ENCODE measurements around the gene PPM1G. TPM values are rescaled to one million over a fixed set of nuclear protein-coding genes. Genes with fewer than 3 reads are reported as not detected.

Gene PPM1G
- total RNA-seq, 2 experiments from 2014 or later, result 115 to 121 TPM

DNA sequence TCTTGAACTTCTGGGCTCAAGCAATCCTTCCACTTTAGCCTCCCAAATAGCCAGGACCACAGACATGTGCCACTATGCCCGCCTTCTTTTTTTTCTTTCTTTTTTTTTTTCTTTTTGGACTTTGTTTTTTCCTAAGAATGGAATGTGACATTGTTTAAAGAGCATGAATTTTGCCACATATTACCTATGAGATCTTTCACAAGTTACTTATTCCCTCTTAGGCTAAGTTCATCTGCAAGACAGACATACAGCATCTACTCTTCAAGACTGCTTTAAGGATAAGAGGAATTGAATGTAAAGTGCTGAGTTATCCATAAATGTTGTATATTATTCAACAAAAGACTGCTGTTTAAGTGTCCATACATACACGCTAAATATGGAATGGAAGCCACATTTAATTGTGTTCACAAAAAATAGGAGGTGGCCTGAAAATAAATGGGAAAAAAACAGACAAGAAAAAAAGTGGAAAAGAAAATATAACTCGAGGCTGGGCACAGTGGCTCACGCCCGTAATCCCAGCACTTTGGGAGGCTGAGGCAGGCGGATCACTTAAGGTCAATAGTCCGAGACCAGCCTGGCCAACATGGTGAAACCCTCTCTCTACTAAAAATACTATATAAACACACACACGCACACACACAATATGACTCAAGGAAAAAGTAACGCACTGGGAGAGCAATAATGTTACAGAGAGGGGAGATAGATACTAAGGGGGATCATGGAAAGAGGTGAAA is 3.2 kb upstream of the PPM1G start:
- Mint-ChIP-seq H3K4me1 (peaks cover 12% of the 10 kb centered on the region), H3K36me3 (ENCODE audit: low read depth) (peaks cover 5% of the 10 kb centered on the region), H3K27me3 (no peaks in the 10 kb centered on the region), H3K27ac (no peak overlapping the region), H3K4me3 (no peak overlapping the region), H3K9me3 (ENCODE audit: low read depth) (no peaks in the 10 kb centered on the region)
- ATAC-seq (no peak), DNase-seq (no peak)
- intact Hi-C loops (cut with DNase I, micrococcal nuclease), result no loop called here
- ChIA-PET POLR2A (no interaction called here), CTCF (no interaction called here)

GRCh38 chr2:27408601-27409320 is 630 bp downstream of the PPM1G start:
- Mint-ChIP-seq H3K4me1 (peaks cover 38% of the 10 kb centered on the region), H3K27ac (peak overlapping the region; percentile 65), H3K4me3 (peak overlapping the region; percentile 84), H3K9me3 (ENCODE audit: low read depth) (no peaks in the 10 kb centered on the region), H3K36me3 (ENCODE audit: low read depth) (peaks cover 20% of the 10 kb centered on the region), H3K27me3 (no peaks in the 10 kb centered on the region)
- DNase-seq (peak; percentile 49), ATAC-seq (peak; percentile 9)
- POLR2A ChIA-PET, result interaction anchor here (1.2 to 2.3 kb wide), 2 partner anchors 20 to 69 kb away, joined by 5 to 15 read pairs; partner anchors contain the start of gene NRBP1
- intact Hi-C loops (cut with DNase I, micrococcal nuclease), result loop anchor here (1.0 to 2.0 kb wide), 21 partner anchors 20 to 483 kb away; partner anchors contain the start of genes EIF2B4 (in 2 of the 2), IFT172 (in 2 of the 2), NRBP1 (in 2 of the 2) and SNX17 (in 2 of the 2)
- CTCF ChIA-PET, result interaction anchor here (1.0 to 3.5 kb wide), 5 partner anchors 15 to 274 kb away, joined by 3 to 31 read pairs (median 8); partner anchors contain the start of gene NRBP1

GRCh38 chr2:27407798-27408491 is 1.4 kb downstream of the PPM1G start:
- ChIA-PET POLR2A (no interaction called here), CTCF (interaction anchor here (1.3 to 3.5 kb wide), 3 partner anchors 22 to 38 kb away, joined by 5 to 31 read pairs (median 5); partner anchors contain the start of genes NRBP1 and ZNF513)
- ATAC-seq, result no peak
- Mint-ChIP-seq H3K27ac (peak overlapping the region; percentile 58), H3K4me3 (peak overlapping the region; percentile 84), H3K9me3 (ENCODE audit: low read depth) (no peaks in the 10 kb centered on the region), H3K36me3 (ENCODE audit: low read depth) (peaks cover 23% of the 10 kb centered on the region), H3K27me3 (no peaks in the 10 kb centered on the region), H3K4me1 (peaks cover 43% of the 10 kb centered on the region)
- DNase-seq, result no peak
- intact Hi-C loops (cut with DNase I, micrococcal nuclease), result loop anchor here (2.0 kb wide), 5 partner anchors 21 to 231 kb away; partner anchors contain the start of genes EIF2B4 (in 1 of the 2), IFT172 (in 1 of the 2), NRBP1 (in 1 of the 2) and SNX17 (in 1 of the 2)

- no peak for ATAC-seq
- Mint-ChIP-seq H3K27ac (peak overlapping the region; percentile 38), H3K4me3 (no peak overlapping the region), H3K36me3 (ENCODE audit: low read depth) (peaks cover 28% of the 10 kb centered on the region), H3K27me3 (no peaks in the 10 kb centered on the region), H3K4me1 (peaks cover 39% of the 10 kb centered on the region), H3K9me3 (ENCODE audit: low read depth) (no peaks in the 10 kb centered on the region)
- ChIA-PET CTCF (interaction anchor here (0.6 to 1.3 kb wide), 2 partner anchors 10 to 15 kb away, joined by 4 read pairs; no protein-coding TSS in a partner anchor), POLR2A (no interaction called here)
- intact Hi-C loops (cut with DNase I, micrococcal nuclease), result no loop called here
- no peak for DNase-seq
Measured at GRCh38 chr2:27400348-27401135, 8.8 kb downstream of the PPM1G start.

DNA sequence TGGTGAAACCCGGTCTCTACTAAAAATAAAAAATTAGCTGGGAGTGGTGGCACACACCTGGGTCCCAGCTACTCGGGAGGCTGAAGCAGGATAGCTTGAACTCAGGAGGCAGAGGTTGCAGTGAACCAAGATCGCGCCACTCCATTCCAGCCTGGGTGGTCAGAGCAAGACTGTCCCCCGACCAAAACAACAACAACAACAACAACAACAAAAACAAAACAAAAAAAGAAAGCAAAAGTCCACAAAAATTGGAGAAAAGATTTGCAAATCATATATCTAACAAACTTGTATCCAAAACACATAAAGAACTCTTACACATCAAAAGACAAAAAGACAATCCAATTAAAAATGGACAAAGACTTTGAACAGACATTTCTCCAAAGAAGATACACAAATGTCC is 10.4 kb downstream of the PPM1G start:
- Mint-ChIP-seq H3K27me3 (no peaks in the 10 kb centered on the region), H3K4me1 (peaks cover 32% of the 10 kb centered on the region), H3K36me3 (ENCODE audit: low read depth) (peaks cover 24% of the 10 kb centered on the region), H3K4me3 (no peak overlapping the region), H3K9me3 (ENCODE audit: low read depth) (no peaks in the 10 kb centered on the region), H3K27ac (peak overlapping the region; percentile 68)
- no peak for DNase-seq
- ATAC-seq, result no peak
- POLR2A ChIA-PET, result no interaction called here
- intact Hi-C loops (cut with DNase I, micrococcal nuclease), result no loop called here
- CTCF ChIA-PET, result no interaction called here

GRCh38 chr2:27393225-27393624 is 16.2 kb downstream of the PPM1G start:
- ChIA-PET POLR2A (no interaction called here), CTCF (interaction anchor here (0.6 to 2.5 kb wide), 2 partner anchors 37 to 726 kb away, joined by 3 to 7 read pairs; no protein-coding TSS in a partner anchor)
- Mint-ChIP-seq H3K4me3 (no peak overlapping the region), H3K36me3 (ENCODE audit: low read depth) (peaks cover 27% of the 10 kb centered on the region), H3K9me3 (ENCODE audit: low read depth) (no peaks in the 10 kb centered on the region), H3K4me1 (peaks cover 35% of the 10 kb centered on the region), H3K27me3 (no peaks in the 10 kb centered on the region), H3K27ac (no peak overlapping the region)
- intact Hi-C loops (cut with DNase I, micrococcal nuclease), result no loop called here
- no peak for DNase-seq
- no peak for ATAC-seq

DNA sequence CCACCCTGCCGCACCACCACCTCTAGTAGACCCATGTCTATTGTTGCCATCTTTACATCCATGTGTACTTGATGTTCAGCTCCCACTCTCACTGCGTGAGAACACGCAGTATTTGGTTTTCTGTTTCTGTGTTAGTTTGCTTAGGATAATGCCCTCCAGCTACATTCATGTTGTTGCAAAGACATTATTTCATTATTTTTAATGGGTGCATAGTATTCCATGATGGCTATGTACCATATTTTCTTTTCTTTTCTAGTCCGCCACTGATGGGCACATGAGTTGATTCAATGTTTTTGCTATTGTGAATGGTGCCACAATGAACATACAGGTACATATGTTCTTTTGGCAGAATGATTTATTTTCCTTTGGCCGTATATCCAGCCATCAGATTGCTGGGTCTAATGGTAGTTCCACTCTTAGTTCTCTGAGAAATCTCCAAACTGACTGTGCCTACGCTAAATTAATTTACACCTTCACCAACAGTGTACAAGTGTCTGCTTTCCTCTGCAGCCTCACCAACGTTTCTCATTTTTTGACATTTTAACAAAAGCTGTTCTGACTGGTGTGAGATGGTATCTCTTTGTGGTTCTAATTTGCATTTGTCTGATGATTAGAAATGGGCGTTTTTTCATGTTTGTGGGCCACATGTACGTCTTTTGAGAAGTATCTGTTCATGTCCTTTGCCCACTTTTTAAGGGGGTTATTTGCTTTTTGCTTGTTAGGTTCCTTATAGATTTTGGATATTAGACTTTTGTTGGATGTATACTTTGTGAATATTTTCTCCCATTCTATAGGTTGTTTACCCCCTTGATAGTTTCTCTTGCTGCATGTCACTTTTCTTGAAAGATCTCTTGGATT is 18.3 kb downstream of the PPM1G start:
- no peak for DNase-seq
- H3K36me3 Mint-ChIP-seq (ENCODE audit: low read depth), result peaks cover 26% of the 10 kb centered on the region
- intact Hi-C loops (cut with DNase I, micrococcal nuclease), result no loop called here
- H3K27ac Mint-ChIP-seq, result peak overlapping the region; percentile 77
- H3K27me3 Mint-ChIP-seq, result no peaks in the 10 kb centered on the region
- H3K9me3 Mint-ChIP-seq (ENCODE audit: low read depth), result no peaks in the 10 kb centered on the region
- ATAC-seq, result peak; percentile 70
- POLR2A ChIA-PET, result no interaction called here
- H3K4me1 Mint-ChIP-seq, result peaks cover 26% of the 10 kb centered on the region
- H3K4me3 Mint-ChIP-seq, result peak overlapping the region; percentile 16
- CTCF ChIA-PET, result interaction anchor here (0.7 to 2.5 kb wide), 2 partner anchors 39 to 112 kb away, joined by 3 to 7 read pairs; no protein-coding TSS in a partner anchor

DNA sequence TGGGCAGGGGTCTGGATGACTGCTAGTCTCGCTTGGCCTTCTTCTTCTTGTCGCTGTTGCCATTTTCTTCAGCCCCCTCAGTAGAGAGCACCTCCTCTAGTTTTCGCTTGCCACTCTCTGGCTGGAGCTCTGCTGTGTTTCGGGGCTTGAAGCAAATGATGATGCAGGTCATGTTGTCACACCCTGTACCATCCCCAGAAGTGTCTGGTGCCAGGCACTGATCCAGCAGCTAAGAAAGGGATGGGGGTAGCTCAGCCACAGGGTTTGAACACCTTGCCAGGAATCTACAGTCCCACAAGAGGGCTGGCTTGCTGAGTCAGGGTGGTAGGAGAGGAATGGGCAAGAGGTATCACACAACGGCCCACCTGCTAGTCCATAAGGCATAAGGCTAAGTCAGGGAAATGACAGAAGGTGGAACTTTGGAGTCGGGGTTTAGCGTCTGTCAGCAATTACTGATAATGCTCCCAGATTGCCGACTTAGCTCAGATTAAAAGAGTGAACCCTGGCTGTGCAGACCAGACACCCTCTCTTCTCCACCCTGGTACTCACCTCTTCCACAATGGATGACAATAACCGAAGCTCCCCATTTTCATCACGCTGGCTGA is 27.7 kb downstream of the PPM1G start:
- Mint-ChIP-seq H3K36me3 (ENCODE audit: low read depth) (peaks cover 62% of the 10 kb centered on the region), H3K4me3 (peak overlapping the region; percentile 89), H3K27me3 (no peaks in the 10 kb centered on the region), H3K27ac (peak overlapping the region; percentile 96), H3K9me3 (ENCODE audit: low read depth) (no peaks in the 10 kb centered on the region), H3K4me1 (peaks cover 29% of the 10 kb centered on the region)
- intact Hi-C loops (cut with DNase I, micrococcal nuclease), result loop anchor here in 1 of 2 experiments (2.0 kb wide), 2 partner anchors 27 to 281 kb away; partner anchors contain the start of genes PPM1G, SLC4A1AP and SUPT7L
- ChIA-PET POLR2A (no interaction called here), CTCF (no interaction called here)
- no peak for DNase-seq
- ATAC-seq, result no peak

DNA sequence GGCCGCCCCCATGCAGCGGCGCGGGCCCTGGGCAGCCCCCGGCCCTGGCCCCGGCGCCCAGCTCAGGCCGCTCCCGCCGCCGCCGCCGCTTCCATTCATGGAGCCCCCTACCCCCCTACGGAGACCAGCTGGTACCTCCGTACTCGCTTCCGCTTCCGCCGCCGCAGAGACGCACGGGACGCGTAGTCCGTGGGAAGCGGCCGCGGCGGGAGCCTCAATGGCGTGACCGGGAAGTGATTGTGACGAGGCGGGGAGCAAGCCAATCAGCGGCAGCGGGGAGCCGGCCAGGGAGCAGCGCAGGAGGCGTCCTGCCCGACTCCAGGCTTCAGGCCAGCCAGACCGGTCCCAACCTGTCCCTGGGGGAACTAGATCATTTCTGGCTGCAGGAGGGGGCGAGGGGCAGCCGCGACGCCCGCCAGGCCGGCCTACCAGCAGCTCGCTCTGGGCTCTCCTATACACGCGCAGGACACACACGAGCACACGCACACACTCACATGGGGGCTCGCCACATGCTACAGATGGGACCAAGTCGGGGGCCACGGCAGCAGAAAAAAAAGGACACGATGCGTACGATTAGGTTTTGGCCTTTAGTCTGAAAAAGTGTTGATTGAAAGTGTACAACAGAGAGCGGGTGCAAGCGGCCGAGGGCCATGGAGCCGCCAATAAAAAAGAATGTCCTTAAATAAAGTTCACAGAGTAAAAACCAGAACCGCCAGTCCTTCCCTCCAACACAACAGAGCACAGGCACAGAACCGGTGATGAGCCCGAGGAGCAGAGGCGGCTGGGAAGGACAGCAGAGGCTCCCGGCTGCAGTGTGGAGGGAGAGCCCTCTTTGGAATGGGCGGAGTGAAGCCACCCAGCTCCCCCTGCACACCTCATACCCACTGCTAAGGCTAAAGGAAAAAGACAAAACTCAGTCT is 28.5 kb downstream of the PPM1G start, which contains the start of gene ZNF513:
Gene ZNF513 (minus strand): TSS at position 109 of the 920 bp plus-strand sequence. CDS start 208 bp downstream, outside the sequence.
- H3K4me3 Mint-ChIP-seq, result peak within 1 kb of the TSS; percentile 89
- peaks cover 29% of the 10 kb centered on the region for H3K4me1 Mint-ChIP-seq
- CTCF ChIA-PET, result interaction anchor here (0.6 to 2.1 kb wide), 4 partner anchors 10 to 182 kb away, joined by 3 to 18 read pairs (median 7); partner anchors contain the start of genes EIF2B4, NRBP1 and SNX17
- peak; percentile 95 for DNase-seq
- H3K36me3 Mint-ChIP-seq (ENCODE audit: low read depth), result peaks cover 69% of the 10 kb centered on the region
- peak within 1 kb of the TSS; percentile 96 for H3K27ac Mint-ChIP-seq
- intact Hi-C loops (cut with DNase I, micrococcal nuclease), result loop anchor here (1.0 to 2.0 kb wide), 10 partner anchors 11 to 282 kb away; partner anchors contain the start of genes EIF2B4 (in 2 of the 2), PPM1G (in 2 of the 2), SLC4A1AP (in 2 of the 2) and SNX17 (in 2 of the 2)
- POLR2A ChIA-PET, result interaction anchor here (1.0 kb wide), 1 partner anchor 48 kb away, joined by 3 read pairs; the partner anchor contains the start of gene NRBP1
- H3K9me3 Mint-ChIP-seq (ENCODE audit: low read depth), result no peaks in the 10 kb centered on the region
- no peaks in the 10 kb centered on the region for H3K27me3 Mint-ChIP-seq
- peak; percentile 91 for ATAC-seq

All from activated CD4-positive, alpha-beta T cell treated with anti-CD3 and anti-CD28 coated beads for 36 hours (primary cell).